ENCODE results near the gene PZP. TPM values are rescaled to one million over a fixed set of nuclear protein-coding genes. Genes with fewer than 3 reads are reported as not detected.

Gene PZP
- total and polyA plus RNA-seq, 2 of the 13 experiments (the other 11 are each of a cell fraction or from before 2014, with no cell fraction given): 0.07 to 0.89 TPM

DNA sequence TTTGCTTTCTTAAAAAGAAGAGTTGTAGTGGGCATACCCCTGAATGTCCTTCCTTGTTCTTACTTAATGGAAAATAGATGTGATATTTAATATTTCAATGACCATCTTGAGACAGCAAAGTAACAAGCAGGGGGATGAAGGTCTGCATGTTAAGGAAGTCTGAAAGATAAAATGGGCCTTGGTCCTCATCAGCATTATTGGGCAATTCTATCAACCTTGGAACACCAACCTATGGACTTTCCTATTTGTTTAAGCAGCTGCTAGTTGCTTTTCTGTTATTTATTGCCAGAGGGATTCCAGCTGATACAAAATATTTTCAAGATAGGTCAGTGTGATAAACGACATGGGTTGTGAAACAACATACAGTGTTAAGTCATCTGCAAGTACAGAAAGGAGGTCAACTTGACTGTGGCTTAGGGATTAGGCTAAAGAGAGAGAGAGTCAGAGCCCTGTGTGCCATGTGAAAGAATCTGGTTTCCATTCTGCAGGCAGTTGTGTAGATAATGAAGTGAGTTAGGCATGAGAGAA lies 76.1 kb downstream of the PZP start (continued):
- TF ChIP-seq HMG20A (CRISPR knock-in tag; IDR thresholded peaks at IDR 0.05; ENCODE audit: borderline replicate concordance) (peak; percentile 98), ZNF781 (CRISPR knock-in tag; IDR thresholded peaks at IDR 0.05; ENCODE audit: borderline replicate concordance, not compliant biosample characterization) (peak; percentile 66), ZSCAN29 (CRISPR knock-in tag; conservative IDR thresholded peaks at IDR 0.05) (peak; percentile 31; the same call in 1 of the 2 replicates), ZNF547 (CRISPR knock-in tag; IDR thresholded peaks at IDR 0.05) (peak; percentile 19; the same call in 1 of the 2 replicates), ZKSCAN1 (IDR thresholded peaks at IDR 0.05; ENCODE audit: low read length) (peak; percentile 76; the same call in 1 of the 2 replicates), TMF1 (CRISPR knock-in tag; IDR thresholded peaks at IDR 0.05; ENCODE audit: low read depth) (no peak), TBX2 (CRISPR knock-in tag; IDR thresholded peaks at IDR 0.05; ENCODE audit: borderline replicate concordance) (peak; percentile 99), GATAD2A (CRISPR knock-in tag; IDR thresholded peaks at IDR 0.05) (peak; percentile 98), ZNF768 (CRISPR knock-in tag; IDR thresholded peaks at IDR 0.05) (no peak), ZNF484 (CRISPR knock-in tag; IDR thresholded peaks at IDR 0.05; ENCODE audit: borderline replicate concordance, low read depth) (no peak), ATF1 (CRISPR knock-in tag; IDR thresholded peaks at IDR 0.05) (peak; percentile 80), SOX6 (IDR thresholded peaks at IDR 0.05) (no peak), SOX6 (CRISPR knock-in tag; IDR thresholded peaks at IDR 0.05) (peak; percentile 98), ZNF143 (CRISPR knock-in tag; IDR thresholded peaks at IDR 0.05) (no peak), ZNF816 (CRISPR knock-in tag; IDR thresholded peaks at IDR 0.05; ENCODE audit: borderline replicate concordance) (peak; percentile 73; the same call in 1 of the 2 replicates), NR2F1 (CRISPR knock-in tag; IDR thresholded peaks at IDR 0.05) (peak; percentile 85 to 94), MLLT10 (CRISPR knock-in tag; IDR thresholded peaks at IDR 0.05) (no peak), NCOA2 (CRISPR knock-in tag; IDR thresholded peaks at IDR 0.05) (peak; percentile 100), ZSCAN25 (CRISPR knock-in tag; IDR thresholded peaks at IDR 0.05) (peak; percentile 61; the same call in 1 of the 2 replicates), ZNF260 (CRISPR knock-in tag; IDR thresholded peaks at IDR 0.05; ENCODE audit: borderline replicate concordance, low read depth) (no peak), MYC (CRISPR knock-in tag; IDR thresholded peaks at IDR 0.05; ENCODE audit: borderline replicate concordance) (no peak), ZNF556 (CRISPR knock-in tag; IDR thresholded peaks at IDR 0.05; ENCODE audit: borderline replicate concordance) (no peak), ZNF678 (CRISPR knock-in tag; IDR thresholded peaks at IDR 0.05) (no peak), KMT2B (CRISPR knock-in tag; IDR thresholded peaks at IDR 0.05) (peak; percentile 67)
- TF ChIP-seq, protein P1, sequence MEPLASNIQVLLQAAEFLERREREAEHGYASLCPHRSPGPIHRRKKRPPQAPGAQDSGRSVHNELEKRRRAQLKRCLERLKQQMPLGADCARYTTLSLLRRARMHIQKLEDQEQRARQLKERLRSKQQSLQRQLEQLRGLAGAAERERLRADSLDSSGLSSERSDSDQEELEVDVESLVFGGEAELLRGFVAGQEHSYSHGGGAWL (CRISPR knock-in tag; IDR thresholded peaks at IDR 0.05): no peak
- TF ChIP-seq, protein P2, sequence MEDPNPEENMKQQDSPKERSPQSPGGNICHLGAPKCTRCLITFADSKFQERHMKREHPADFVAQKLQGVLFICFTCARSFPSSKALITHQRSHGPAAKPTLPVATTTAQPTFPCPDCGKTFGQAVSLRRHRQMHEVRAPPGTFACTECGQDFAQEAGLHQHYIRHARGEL (CRISPR knock-in tag; IDR thresholded peaks at IDR 0.05): no peak
- TF ChIP-seq, protein P3, sequence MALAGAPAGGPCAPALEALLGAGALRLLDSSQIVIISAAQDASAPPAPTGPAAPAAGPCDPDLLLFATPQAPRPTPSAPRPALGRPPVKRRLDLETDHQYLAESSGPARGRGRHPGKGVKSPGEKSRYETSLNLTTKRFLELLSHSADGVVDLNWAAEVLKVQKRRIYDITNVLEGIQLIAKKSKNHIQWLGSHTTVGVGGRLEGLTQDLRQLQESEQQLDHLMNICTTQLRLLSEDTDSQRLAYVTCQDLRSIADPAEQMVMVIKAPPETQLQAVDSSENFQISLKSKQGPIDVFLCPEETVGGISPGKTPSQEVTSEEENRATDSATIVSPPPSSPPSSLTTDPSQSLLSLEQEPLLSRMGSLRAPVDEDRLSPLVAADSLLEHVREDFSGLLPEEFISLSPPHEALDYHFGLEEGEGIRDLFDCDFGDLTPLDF (CRISPR knock-in tag; IDR thresholded peaks at IDR 0.05): 0 out of 2 replicates have a peak, but pooled peaks have one; percentile 39
- TF ChIP-seq, protein P4, sequence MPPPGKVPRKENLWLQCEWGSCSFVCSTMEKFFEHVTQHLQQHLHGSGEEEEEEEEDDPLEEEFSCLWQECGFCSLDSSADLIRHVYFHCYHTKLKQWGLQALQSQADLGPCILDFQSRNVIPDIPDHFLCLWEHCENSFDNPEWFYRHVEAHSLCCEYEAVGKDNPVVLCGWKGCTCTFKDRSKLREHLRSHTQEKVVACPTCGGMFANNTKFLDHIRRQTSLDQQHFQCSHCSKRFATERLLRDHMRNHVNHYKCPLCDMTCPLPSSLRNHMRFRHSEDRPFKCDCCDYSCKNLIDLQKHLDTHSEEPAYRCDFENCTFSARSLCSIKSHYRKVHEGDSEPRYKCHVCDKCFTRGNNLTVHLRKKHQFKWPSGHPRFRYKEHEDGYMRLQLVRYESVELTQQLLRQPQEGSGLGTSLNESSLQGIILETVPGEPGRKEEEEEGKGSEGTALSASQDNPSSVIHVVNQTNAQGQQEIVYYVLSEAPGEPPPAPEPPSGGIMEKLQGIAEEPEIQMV (CRISPR knock-in tag; IDR thresholded peaks at IDR 0.05; ENCODE audit: low read depth): no peak
- TF ChIP-seq, protein P5, sequence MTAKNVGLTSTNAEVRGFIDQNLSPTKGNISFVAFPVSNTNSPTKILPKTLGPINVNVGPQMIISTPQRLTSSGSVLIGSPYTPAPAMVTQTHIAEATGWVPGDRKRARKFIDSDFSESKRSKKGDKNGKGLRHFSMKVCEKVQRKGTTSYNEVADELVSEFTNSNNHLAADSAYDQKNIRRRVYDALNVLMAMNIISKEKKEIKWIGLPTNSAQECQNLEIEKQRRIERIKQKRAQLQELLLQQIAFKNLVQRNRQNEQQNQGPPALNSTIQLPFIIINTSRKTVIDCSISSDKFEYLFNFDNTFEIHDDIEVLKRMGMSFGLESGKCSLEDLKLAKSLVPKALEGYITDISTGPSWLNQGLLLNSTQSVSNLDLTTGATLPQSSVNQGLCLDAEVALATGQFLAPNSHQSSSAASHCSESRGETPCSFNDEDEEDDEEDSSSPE (CRISPR knock-in tag; IDR thresholded peaks at IDR 0.05): peak; percentile 41; the same call in 1 of the 2 replicates
